ENCODE data around the gene ADCK2.

DNA sequence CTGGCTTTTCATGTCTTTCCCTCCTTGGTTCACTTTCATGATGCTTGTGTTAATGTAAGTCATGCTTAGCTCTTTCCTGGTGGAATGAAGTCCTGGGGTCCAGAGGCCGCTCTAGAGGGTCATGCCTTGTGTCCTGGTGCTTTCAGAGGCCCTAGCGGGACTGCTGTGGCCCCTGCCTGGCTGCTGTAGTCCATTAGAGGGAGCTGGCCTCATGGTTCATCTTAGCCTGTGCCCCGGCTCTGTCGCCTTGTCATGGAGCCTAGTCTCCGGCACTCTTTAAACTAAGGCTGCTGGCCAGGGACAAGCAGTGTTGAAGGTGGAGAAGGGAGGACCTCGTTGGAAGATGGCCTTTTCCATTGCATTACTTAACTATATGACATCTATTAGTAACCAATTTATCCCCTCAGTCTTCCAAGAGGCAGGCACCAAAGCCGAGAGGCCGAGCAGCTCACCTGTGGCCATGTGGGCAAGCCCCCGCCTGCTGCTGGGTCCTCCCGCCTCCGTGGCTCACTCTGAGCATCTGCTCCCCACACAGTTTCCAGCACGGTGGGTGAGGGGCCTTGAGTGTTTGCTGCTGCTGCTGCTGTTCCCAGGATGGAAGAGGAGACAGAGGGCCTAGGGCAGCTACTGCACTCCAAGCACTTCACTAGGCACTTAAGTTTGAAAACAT lies 18.8 kb downstream of the ADCK2 start:
- TF ChIP-seq RAD51 (IDR thresholded peaks at IDR 0.05) (no peak), SREBF1 (IDR thresholded peaks at IDR 0.05; ENCODE audit: low read length) (no peak), SMC3 (IDR thresholded peaks at IDR 0.05; ENCODE audit: borderline replicate concordance, low read length) (no peak)
- TF ChIP-seq, protein P1, sequence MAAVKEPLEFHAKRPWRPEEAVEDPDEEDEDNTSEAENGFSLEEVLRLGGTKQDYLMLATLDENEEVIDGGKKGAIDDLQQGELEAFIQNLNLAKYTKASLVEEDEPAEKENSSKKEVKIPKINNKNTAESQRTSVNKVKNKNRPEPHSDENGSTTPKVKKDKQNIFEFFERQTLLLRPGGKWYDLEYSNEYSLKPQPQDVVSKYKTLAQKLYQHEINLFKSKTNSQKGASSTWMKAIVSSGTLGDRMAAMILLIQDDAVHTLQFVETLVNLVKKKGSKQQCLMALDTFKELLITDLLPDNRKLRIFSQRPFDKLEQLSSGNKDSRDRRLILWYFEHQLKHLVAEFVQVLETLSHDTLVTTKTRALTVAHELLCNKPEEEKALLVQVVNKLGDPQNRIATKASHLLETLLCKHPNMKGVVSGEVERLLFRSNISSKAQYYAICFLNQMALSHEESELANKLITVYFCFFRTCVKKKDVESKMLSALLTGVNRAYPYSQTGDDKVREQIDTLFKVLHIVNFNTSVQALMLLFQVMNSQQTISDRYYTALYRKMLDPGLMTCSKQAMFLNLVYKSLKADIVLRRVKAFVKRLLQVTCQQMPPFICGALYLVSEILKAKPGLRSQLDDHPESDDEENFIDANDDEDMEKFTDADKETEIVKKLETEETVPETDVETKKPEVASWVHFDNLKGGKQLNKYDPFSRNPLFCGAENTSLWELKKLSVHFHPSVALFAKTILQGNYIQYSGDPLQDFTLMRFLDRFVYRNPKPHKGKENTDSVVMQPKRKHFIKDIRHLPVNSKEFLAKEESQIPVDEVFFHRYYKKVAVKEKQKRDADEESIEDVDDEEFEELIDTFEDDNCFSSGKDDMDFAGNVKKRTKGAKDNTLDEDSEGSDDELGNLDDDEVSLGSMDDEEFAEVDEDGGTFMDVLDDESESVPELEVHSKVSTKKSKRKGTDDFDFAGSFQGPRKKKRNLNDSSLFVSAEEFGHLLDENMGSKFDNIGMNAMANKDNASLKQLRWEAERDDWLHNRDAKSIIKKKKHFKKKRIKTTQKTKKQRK (IDR thresholded peaks at IDR 0.05; ENCODE audit: low read depth, low read length): no peak
- TF ChIP-seq, protein P2, sequence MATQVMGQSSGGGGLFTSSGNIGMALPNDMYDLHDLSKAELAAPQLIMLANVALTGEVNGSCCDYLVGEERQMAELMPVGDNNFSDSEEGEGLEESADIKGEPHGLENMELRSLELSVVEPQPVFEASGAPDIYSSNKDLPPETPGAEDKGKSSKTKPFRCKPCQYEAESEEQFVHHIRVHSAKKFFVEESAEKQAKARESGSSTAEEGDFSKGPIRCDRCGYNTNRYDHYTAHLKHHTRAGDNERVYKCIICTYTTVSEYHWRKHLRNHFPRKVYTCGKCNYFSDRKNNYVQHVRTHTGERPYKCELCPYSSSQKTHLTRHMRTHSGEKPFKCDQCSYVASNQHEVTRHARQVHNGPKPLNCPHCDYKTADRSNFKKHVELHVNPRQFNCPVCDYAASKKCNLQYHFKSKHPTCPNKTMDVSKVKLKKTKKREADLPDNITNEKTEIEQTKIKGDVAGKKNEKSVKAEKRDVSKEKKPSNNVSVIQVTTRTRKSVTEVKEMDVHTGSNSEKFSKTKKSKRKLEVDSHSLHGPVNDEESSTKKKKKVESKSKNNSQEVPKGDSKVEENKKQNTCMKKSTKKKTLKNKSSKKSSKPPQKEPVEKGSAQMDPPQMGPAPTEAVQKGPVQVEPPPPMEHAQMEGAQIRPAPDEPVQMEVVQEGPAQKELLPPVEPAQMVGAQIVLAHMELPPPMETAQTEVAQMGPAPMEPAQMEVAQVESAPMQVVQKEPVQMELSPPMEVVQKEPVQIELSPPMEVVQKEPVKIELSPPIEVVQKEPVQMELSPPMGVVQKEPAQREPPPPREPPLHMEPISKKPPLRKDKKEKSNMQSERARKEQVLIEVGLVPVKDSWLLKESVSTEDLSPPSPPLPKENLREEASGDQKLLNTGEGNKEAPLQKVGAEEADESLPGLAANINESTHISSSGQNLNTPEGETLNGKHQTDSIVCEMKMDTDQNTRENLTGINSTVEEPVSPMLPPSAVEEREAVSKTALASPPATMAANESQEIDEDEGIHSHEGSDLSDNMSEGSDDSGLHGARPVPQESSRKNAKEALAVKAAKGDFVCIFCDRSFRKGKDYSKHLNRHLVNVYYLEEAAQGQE (IDR thresholded peaks at IDR 0.05; ENCODE audit: low read depth, low read length): no peak

All from GM12878 (cell line).